OCI-LY3 (cell line): Measurements from ENCODE around the gene ESRRG.

Experiments
- CTCF ChIP-seq: fragments of 200-600, 300-600 bp; sonication (generic); IDR thresholded peaks from 2 replicates; pipeline ENCODE4 v1.5.1; 2014; ENCODE audit warnings: antibody characterized with exemption, low read length, low read depth
- EZH2phosphoT487 ChIP-seq: fragments of 200-600 bp; shearing (Covaris generic); IDR thresholded peaks from 2 replicates; pipeline ENCODE4 v1.6.1; 2018; ENCODE audit warnings: antibody characterized with exemption, mixed run types, low read depth

GRCh38 chr1:216475659-216476276, 247.5 kb downstream of the ESRRG start:
- no peak for TF ChIP-seq CTCF
- TF ChIP-seq EZH2phosphoT487: no peak
